ENCODE results near the gene ELK4.

GRCh38 chr1:205588636-205589035 lies 43.2 kb downstream of the ELK4 start:
- no peak for TF ChIP-seq ETS1 (IDR thresholded peaks at IDR 0.05)
- TF ChIP-seq, protein P1, sequence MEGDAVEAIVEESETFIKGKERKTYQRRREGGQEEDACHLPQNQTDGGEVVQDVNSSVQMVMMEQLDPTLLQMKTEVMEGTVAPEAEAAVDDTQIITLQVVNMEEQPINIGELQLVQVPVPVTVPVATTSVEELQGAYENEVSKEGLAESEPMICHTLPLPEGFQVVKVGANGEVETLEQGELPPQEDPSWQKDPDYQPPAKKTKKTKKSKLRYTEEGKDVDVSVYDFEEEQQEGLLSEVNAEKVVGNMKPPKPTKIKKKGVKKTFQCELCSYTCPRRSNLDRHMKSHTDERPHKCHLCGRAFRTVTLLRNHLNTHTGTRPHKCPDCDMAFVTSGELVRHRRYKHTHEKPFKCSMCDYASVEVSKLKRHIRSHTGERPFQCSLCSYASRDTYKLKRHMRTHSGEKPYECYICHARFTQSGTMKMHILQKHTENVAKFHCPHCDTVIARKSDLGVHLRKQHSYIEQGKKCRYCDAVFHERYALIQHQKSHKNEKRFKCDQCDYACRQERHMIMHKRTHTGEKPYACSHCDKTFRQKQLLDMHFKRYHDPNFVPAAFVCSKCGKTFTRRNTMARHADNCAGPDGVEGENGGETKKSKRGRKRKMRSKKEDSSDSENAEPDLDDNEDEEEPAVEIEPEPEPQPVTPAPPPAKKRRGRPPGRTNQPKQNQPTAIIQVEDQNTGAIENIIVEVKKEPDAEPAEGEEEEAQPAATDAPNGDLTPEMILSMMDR (conservative IDR thresholded peaks at IDR 0.05; ENCODE audit: low read depth in 2 of 2) = peak; percentile 73 to 83
- TF ChIP-seq POLR2AphosphoS5 (IDR thresholded peaks at IDR 0.05; ENCODE audit: low read depth) = no peak
- TF ChIP-seq REST (IDR thresholded peaks at IDR 0.05; ENCODE audit: unreplicated experiment) = no peak
- TF ChIP-seq JUNB (IDR thresholded peaks at IDR 0.05; ENCODE audit: unreplicated experiment) = no peak
- no peak for TF ChIP-seq EZH2 (IDR thresholded peaks at IDR 0.05; ENCODE audit: low read depth, unreplicated experiment)
- TF ChIP-seq CREB1 (CRISPR knock-in tag; IDR thresholded peaks at IDR 0.05; ENCODE audit: low read depth) = no peak
- no peak for TF ChIP-seq EZH2phosphoT487 (IDR thresholded peaks at IDR 0.05; ENCODE audit: unreplicated experiment)
- no peak for TF ChIP-seq ZNF331 (CRISPR knock-in tag; IDR thresholded peaks at IDR 0.05; ENCODE audit: low read depth)
- TF ChIP-seq ZNF114 (CRISPR knock-in tag; IDR thresholded peaks at IDR 0.05) = no peak

All from GM23338 (cell line).